ENCODE data around the gene FOXK2.

Gene FOXK2

GRCh38 chr17:82592289-82592766 lies 72.8 kb downstream of the FOXK2 start:
- no peak for DNase-seq

GRCh38 chr17:82592767-82593589 lies 73.4 kb downstream of the FOXK2 start:
- peak; percentile 29 to 32 for DNase-seq

- DNase-seq: no peak
These were observed 74.1 kb downstream of the FOXK2 start for GRCh38 chr17:82593590-82594087.

- no peak for DNase-seq
These were observed 75.0 kb downstream of the FOXK2 start for GRCh38 chr17:82594571-82594970.

- no peak for DNase-seq
These were observed 76.4 kb downstream of the FOXK2 start for GRCh38 chr17:82595893-82596292.

- DNase-seq: no peak
These were observed 76.8 kb downstream of the FOXK2 start for GRCh38 chr17:82596296-82596695.

GRCh38 chr17:82596837-82597672 lies 77.5 kb downstream of the FOXK2 start:
- DNase-seq: no peak

- no peak for DNase-seq
These were observed 79.0 kb downstream of the FOXK2 start for GRCh38 chr17:82598256-82599119.

GRCh38 chr17:82599674-82600661 lies 80.4 kb downstream of the FOXK2 start:
- DNase-seq: no peak

GRCh38 chr17:82600731-82601446 lies 81.4 kb downstream of the FOXK2 start:
- DNase-seq: no peak

GRCh38 chr17:82601447-82602000 lies 82.0 kb downstream of the FOXK2 start:
- DNase-seq: no peak

- no peak for DNase-seq
These were observed 83.0 kb downstream of the FOXK2 start for GRCh38 chr17:82602487-82602886.

- DNase-seq: no peak
These were observed 83.6 kb downstream of the FOXK2 start for GRCh38 chr17:82602986-82603710.

GRCh38 chr17:82603981-82604448 lies 84.5 kb downstream of the FOXK2 start:
- no peak for DNase-seq

- no peak for DNase-seq
These were observed 85.0 kb downstream of the FOXK2 start for GRCh38 chr17:82604532-82604931.

- DNase-seq: no peak
These were observed 86.5 kb downstream of the FOXK2 start for GRCh38 chr17:82605939-82606600.

GRCh38 chr17:82608816-82609215 lies 89.3 kb downstream of the FOXK2 start:
- no peak for DNase-seq

GRCh38 chr17:82609655-82610054 lies 90.1 kb downstream of the FOXK2 start:
- no peak for DNase-seq
